Measurements from ENCODE around the gene SYK.
"Not testable (repeated sequence)": the region's sequence is repeated elsewhere in the genome, so short reads cannot be mapped to it uniquely, and the experiment has no call there.

Gene SYK

DNA sequence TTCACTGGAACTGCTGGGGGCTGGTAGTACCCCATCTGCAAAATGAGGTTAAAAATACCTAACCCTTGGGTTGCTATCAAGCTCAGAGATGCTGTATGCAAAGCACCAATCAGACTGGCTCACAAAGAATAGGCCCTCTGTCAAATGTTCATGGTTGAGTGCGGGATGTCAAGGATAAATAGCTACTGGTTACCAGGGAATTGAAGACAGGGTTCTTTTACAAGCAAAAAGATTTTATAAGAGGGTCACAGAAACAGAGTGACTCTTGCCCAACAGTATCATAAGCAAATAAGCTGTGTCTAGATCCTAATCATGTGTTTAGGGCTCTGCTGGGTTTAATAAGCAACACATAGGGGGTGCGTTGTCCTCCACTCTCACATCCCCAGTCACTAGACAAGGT, 11.9 kb downstream of the SYK start:
- Histone ChIP-seq H3K27me3 (ENCODE audit: insufficient read depth, low read length) (peaks cover 33% of the 10 kb centered on the region), H3K9ac (ENCODE audit: low read depth, low read length) (no peak overlapping the region), H3K36me3 (ENCODE audit: insufficient read depth, low read length) (no peaks in the 10 kb centered on the region), H3K9me3 (ENCODE audit: insufficient read depth, low read depth, low read length) (no peaks in the 10 kb centered on the region), H3K27ac (ENCODE audit: low read depth, low read length) (no peak overlapping the region), H3K4me1 (ENCODE audit: insufficient read depth, low read length) (peaks cover 7% of the 10 kb centered on the region; the same call in 1 of the 2 replicates), H3K4me3 (ENCODE audit: low read length) (no peak overlapping the region)
- WGBS: 100% methylated on average over 2 of the region's 2 CpGs

GRCh38 chr9:90814355-90814754, 12.7 kb downstream of the SYK start:
- H3K9ac ChIP-seq (ENCODE audit: low read depth, low read length): no peak overlapping the region
- peaks cover 30% of the 10 kb centered on the region for H3K27me3 ChIP-seq (ENCODE audit: insufficient read depth, low read length)
- 98% methylated on average over 4 of the region's 4 CpGs for WGBS
- H3K9me3 ChIP-seq (ENCODE audit: insufficient read depth, low read depth, low read length): no peaks in the 10 kb centered on the region
- no peak overlapping the region for H3K4me3 ChIP-seq (ENCODE audit: low read length)
- peaks cover 7% of the 10 kb centered on the region; the same call in 1 of the 2 replicates for H3K4me1 ChIP-seq (ENCODE audit: insufficient read depth, low read length)
- H3K27ac ChIP-seq (ENCODE audit: low read depth, low read length): no peak overlapping the region
- no peaks in the 10 kb centered on the region for H3K36me3 ChIP-seq (ENCODE audit: insufficient read depth, low read length)

DNA sequence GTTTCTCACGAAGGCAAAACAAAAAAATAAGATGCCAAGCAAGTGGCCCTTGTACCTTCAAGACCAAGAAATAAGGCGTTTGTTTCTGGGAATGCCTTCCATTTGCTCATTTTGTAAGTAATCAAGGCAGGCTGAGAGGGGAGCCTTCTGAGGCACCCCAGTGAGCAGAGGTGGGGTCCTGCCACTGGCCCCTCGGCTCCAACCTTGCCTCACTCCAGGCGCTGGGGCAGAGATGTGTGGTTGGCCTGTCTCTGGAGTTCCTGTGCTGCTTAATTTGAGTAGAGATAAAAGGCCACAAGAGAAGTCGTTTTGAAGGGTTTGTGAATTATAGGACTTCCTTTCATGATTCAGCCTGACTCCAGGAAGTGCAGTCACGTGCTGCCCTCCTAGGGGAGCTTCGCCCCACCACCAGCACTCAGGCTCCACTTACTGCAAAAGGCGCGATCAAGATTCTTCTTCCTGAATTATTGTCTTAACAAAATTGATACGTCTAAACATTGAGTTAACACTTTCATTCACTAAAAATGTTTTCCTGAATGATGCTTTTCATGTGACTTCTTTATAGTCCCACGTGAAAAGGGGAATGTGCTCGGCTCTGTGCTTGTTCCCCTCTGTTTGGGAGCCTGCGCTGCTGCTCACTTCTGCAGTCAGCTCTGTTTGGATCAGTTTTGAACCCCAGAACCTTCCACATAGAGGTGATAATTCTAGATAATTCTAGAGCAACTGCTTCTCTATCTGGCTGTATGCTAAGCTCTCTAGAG, 13.7 kb downstream of the SYK start:
- no peak overlapping the region for H3K27ac ChIP-seq (ENCODE audit: low read depth, low read length)
- H3K9me3 ChIP-seq (ENCODE audit: insufficient read depth, low read depth, low read length): no peaks in the 10 kb centered on the region
- peaks cover 7% of the 10 kb centered on the region; the same call in 1 of the 2 replicates for H3K4me1 ChIP-seq (ENCODE audit: insufficient read depth, low read length)
- WGBS: 78% methylated on average over 13 of the region's 13 CpGs
- H3K27me3 ChIP-seq (ENCODE audit: insufficient read depth, low read length): peaks cover 26% of the 10 kb centered on the region
- H3K4me3 ChIP-seq (ENCODE audit: low read length): no peak overlapping the region
- no peak overlapping the region for H3K9ac ChIP-seq (ENCODE audit: low read depth, low read length)
- no peaks in the 10 kb centered on the region for H3K36me3 ChIP-seq (ENCODE audit: insufficient read depth, low read length)

- Histone ChIP-seq H3K9ac (ENCODE audit: low read depth, low read length) (no peak overlapping the region), H3K27ac (ENCODE audit: low read depth, low read length) (no peak overlapping the region), H3K9me3 (ENCODE audit: insufficient read depth, low read depth, low read length) (no peaks in the 10 kb centered on the region), H3K4me1 (ENCODE audit: insufficient read depth, low read length) (peaks cover 7% of the 10 kb centered on the region; the same call in 1 of the 2 replicates), H3K36me3 (ENCODE audit: insufficient read depth, low read length) (no peaks in the 10 kb centered on the region), H3K4me3 (ENCODE audit: low read length) (no peak overlapping the region), H3K27me3 (ENCODE audit: insufficient read depth, low read length) (peaks cover 26% of the 10 kb centered on the region)
- WGBS: 77% methylated on average over 4 of the region's 4 CpGs
These were observed 14.3 kb downstream of the SYK start for GRCh38 chr9:90815944-90816357.

GRCh38 chr9:90816690-90817089, 15.1 kb downstream of the SYK start:
- 85% methylated on average over 2 of the region's 2 CpGs for WGBS
- H3K4me3 ChIP-seq (ENCODE audit: low read length): no peak overlapping the region
- peaks cover 7% of the 10 kb centered on the region; the same call in 1 of the 2 replicates for H3K4me1 ChIP-seq (ENCODE audit: insufficient read depth, low read length)
- H3K9me3 ChIP-seq (ENCODE audit: insufficient read depth, low read depth, low read length): no peaks in the 10 kb centered on the region
- peaks cover 26% of the 10 kb centered on the region for H3K27me3 ChIP-seq (ENCODE audit: insufficient read depth, low read length)
- no peak overlapping the region for H3K27ac ChIP-seq (ENCODE audit: low read depth, low read length)
- no peak overlapping the region for H3K9ac ChIP-seq (ENCODE audit: low read depth, low read length)
- H3K36me3 ChIP-seq (ENCODE audit: insufficient read depth, low read length): no peaks in the 10 kb centered on the region

- WGBS: 92% methylated on average over 6 of the region's 6 CpGs
- peaks cover 14% of the 10 kb centered on the region for H3K9me3 ChIP-seq (ENCODE audit: insufficient read depth, low read depth, low read length)
- no peak overlapping the region for H3K27ac ChIP-seq (ENCODE audit: low read depth, low read length)
- H3K4me3 ChIP-seq (ENCODE audit: low read length): no peak overlapping the region
- no peaks in the 10 kb centered on the region for H3K36me3 ChIP-seq (ENCODE audit: insufficient read depth, low read length)
- peaks cover 23% of the 10 kb centered on the region for H3K27me3 ChIP-seq (ENCODE audit: insufficient read depth, low read length)
- peaks cover 7% of the 10 kb centered on the region; the same call in 1 of the 2 replicates for H3K4me1 ChIP-seq (ENCODE audit: insufficient read depth, low read length)
- no peak overlapping the region for H3K9ac ChIP-seq (ENCODE audit: low read depth, low read length)
These were observed 16.7 kb downstream of the SYK start for GRCh38 chr9:90818279-90818678.

GRCh38 chr9:90820406-90820805, 18.8 kb downstream of the SYK start:
- not testable (repeated sequence) for H3K36me3 ChIP-seq (ENCODE audit: insufficient read depth, low read length); H3K4me3 ChIP-seq (ENCODE audit: low read length); H3K9ac ChIP-seq (ENCODE audit: low read depth, low read length); H3K27ac ChIP-seq (ENCODE audit: low read depth, low read length); H3K4me1 ChIP-seq (ENCODE audit: insufficient read depth, low read length); H3K27me3 ChIP-seq (ENCODE audit: insufficient read depth, low read length)
- H3K9me3 ChIP-seq (ENCODE audit: insufficient read depth, low read depth, low read length): peaks cover 29% of the 10 kb centered on the region
- 94% methylated on average over 4 of the region's 4 CpGs for WGBS

DNA sequence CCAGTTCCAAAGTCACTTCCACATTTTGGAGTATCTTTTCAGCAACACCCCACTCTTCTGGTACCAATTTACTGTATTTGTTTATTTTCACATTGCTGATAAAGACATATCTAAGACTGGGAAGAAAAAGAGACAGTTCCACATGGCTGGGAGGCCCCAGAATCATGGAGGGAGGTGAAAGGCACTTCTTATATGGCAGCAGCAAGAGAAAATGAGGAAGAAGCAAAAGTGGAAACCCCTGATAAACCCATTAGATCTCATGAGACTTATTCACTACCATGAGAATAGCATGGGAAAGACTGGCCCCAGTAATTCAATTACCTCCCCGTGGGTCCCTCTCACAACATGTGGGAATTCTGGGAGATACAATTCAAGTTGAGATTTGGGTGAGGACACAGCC, 19.6 kb downstream of the SYK start:
- not testable (repeated sequence) for H3K4me1 ChIP-seq (ENCODE audit: insufficient read depth, low read length); H3K27me3 ChIP-seq (ENCODE audit: insufficient read depth, low read length); H3K4me3 ChIP-seq (ENCODE audit: low read length); H3K27ac ChIP-seq (ENCODE audit: low read depth, low read length); H3K9ac ChIP-seq (ENCODE audit: low read depth, low read length); H3K36me3 ChIP-seq (ENCODE audit: insufficient read depth, low read length)
- WGBS: 88% methylated on average over 1 of the region's 1 CpG
- peaks cover 29% of the 10 kb centered on the region for H3K9me3 ChIP-seq (ENCODE audit: insufficient read depth, low read depth, low read length)

GRCh38 chr9:90821697-90822096, 20.1 kb downstream of the SYK start:
- 100% methylated on average over 3 of the region's 5 CpGs for WGBS
- H3K9ac ChIP-seq (ENCODE audit: low read depth, low read length): no peak overlapping the region
- no peak overlapping the region for H3K27ac ChIP-seq (ENCODE audit: low read depth, low read length)
- no peaks in the 10 kb centered on the region for H3K4me1 ChIP-seq (ENCODE audit: insufficient read depth, low read length)
- H3K9me3 ChIP-seq (ENCODE audit: insufficient read depth, low read depth, low read length): peaks cover 29% of the 10 kb centered on the region
- no peak overlapping the region for H3K4me3 ChIP-seq (ENCODE audit: low read length)
- peaks cover 5% of the 10 kb centered on the region for H3K27me3 ChIP-seq (ENCODE audit: insufficient read depth, low read length)
- no peaks in the 10 kb centered on the region for H3K36me3 ChIP-seq (ENCODE audit: insufficient read depth, low read length)

DNA sequence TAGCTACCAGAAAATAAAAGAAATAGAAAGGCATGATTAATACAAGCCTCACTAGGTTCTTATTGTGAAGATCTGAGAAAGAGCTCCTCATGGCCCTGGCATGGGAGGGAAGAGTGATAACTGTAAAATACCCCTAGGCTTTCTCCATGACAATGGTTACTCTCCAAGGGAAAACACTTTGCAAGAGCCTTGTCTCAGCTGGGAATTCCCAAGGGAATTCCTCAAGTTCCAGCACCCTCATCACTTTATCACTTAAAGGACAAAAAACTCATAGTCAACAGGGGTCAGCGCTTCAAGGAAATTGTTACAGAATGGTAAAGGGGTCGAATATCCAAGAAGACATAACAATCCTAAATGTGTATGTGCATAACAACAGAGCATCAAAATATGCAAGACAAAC, 21.2 kb downstream of the SYK start:
- WGBS: no CpG with 5 or more reads among the region's 2 CpGs
- Histone ChIP-seq H3K36me3 (ENCODE audit: insufficient read depth, low read length) (no peaks in the 10 kb centered on the region), H3K4me3 (ENCODE audit: low read length) (no peak overlapping the region)

DNA sequence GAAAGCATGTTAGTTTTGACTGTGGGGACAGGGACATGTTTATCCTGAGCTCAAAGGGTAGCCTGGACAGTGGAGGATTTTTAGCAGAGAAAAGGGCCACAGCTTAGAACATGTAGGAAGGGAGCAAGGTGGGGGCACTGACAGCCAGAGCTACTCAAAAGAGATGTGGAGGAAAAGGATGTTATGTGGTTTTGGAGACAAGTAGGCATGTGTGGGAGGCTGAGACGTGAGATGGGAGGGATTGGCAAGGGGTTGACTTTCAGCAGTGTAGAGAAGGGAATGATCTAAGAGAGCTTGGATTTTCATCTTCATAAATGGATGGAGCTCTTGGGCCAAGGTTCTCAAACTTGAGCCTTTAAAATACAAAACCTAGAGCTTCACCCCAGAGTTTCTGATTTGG, 24.0 kb downstream of the SYK start:
- Histone ChIP-seq H3K9me3 (ENCODE audit: insufficient read depth, low read depth, low read length) (peaks cover 29% of the 10 kb centered on the region), H3K27ac (ENCODE audit: low read depth, low read length) (no peak overlapping the region), H3K4me1 (ENCODE audit: insufficient read depth, low read length) (no peaks in the 10 kb centered on the region), H3K36me3 (ENCODE audit: insufficient read depth, low read length) (no peaks in the 10 kb centered on the region), H3K9ac (ENCODE audit: low read depth, low read length) (no peak overlapping the region), H3K27me3 (ENCODE audit: insufficient read depth, low read length) (no peaks in the 10 kb centered on the region), H3K4me3 (ENCODE audit: low read length) (no peak overlapping the region)
- 83% methylated on average over 1 of the region's 1 CpG for WGBS

More for the DNA sequence above, 21.2 kb downstream of the SYK start:
- peak overlapping the region; percentile 79; the same call in 1 of the 2 replicates for H3K27ac ChIP-seq (ENCODE audit: low read depth, low read length)
- no peaks in the 10 kb centered on the region; the same call in 1 of the 2 replicates for H3K27me3 ChIP-seq (ENCODE audit: insufficient read depth, low read length)
- no peaks in the 10 kb centered on the region for H3K4me1 ChIP-seq (ENCODE audit: insufficient read depth, low read length)
- H3K9me3 ChIP-seq (ENCODE audit: insufficient read depth, low read depth, low read length): peaks cover 29% of the 10 kb centered on the region
- H3K9ac ChIP-seq (ENCODE audit: low read depth, low read length): no peak overlapping the region
